DOHH2 (cell line): Measurements from ENCODE around the gene DCAF11.

ENCODE experiments used
- EZH2phosphoT487 ChIP-seq: fragments of 200-600 bp; sonication (generic); IDR thresholded peaks from 2 replicates; pipeline ENCODE4 v1.6.1; 2017; ENCODE audit warnings: borderline replicate concordance, mild to moderate bottlenecking, antibody characterized with exemption, low read length, moderate library complexity, mixed read lengths
- TF ChIP-seq, protein P1 (sequence below): fragments of 200-600 bp; sonication (generic); IDR thresholded peaks from one replicate; pipeline ENCODE4 v1.5.1; 2014; ENCODE audit warnings: antibody characterized with exemption, mild to moderate bottlenecking, low read depth, low read length; ENCODE audit not compliant: poor library complexity, severe bottlenecking

DNA sequence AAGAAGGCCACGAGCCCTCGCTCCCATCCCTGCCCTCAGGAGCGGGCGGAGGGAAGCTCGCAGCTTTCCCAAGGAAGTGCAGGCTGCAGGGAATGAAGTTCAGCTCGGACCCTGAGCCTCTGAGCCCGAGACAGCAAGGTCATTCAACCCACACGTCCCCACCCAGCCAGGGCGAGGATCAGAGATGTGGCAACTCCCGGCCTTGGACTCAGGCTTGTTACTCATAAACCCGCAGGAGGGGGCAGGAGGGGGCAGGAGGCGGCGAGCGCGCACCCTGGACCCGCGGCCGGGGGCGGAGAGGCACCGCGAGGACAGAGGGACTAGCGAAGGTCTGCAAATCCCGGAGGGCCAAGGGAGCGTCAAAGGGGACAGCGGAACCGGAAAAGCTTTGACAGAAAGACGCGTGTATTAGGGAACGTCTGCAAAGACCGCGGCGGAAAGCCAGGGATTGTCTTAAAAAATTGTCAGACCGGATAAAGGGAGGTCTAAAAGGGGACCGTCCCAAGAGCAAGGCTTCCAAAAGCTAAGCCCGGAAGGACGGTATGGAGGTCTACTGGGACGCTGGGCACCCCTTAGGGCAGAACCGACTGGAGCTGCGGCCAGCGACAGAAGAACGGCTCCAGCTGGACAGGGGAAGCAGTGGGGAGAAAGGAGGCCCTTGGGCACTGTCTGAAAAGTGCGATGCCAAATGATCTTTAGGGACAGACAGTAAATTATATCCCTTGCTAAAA is 611 bp upstream of the DCAF11 start:
- TF ChIP-seq, protein P1, sequence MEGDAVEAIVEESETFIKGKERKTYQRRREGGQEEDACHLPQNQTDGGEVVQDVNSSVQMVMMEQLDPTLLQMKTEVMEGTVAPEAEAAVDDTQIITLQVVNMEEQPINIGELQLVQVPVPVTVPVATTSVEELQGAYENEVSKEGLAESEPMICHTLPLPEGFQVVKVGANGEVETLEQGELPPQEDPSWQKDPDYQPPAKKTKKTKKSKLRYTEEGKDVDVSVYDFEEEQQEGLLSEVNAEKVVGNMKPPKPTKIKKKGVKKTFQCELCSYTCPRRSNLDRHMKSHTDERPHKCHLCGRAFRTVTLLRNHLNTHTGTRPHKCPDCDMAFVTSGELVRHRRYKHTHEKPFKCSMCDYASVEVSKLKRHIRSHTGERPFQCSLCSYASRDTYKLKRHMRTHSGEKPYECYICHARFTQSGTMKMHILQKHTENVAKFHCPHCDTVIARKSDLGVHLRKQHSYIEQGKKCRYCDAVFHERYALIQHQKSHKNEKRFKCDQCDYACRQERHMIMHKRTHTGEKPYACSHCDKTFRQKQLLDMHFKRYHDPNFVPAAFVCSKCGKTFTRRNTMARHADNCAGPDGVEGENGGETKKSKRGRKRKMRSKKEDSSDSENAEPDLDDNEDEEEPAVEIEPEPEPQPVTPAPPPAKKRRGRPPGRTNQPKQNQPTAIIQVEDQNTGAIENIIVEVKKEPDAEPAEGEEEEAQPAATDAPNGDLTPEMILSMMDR = no peak
- no peak for TF ChIP-seq EZH2phosphoT487
